ENCODE results near the gene GOLT1A.

Gene GOLT1A

GRCh38 chr1:204251286-204251685 lies 37.5 kb upstream of the GOLT1A start:
- peaks cover 4% of the 10 kb centered on the region; the same call in 1 of the 2 replicates for H3K27me3 ChIP-seq (ENCODE audit: insufficient read depth, low read length)
- TF ChIP-seq EZH2 (IDR thresholded peaks at IDR 0.05; ENCODE audit: borderline replicate concordance, low read length) = no peak
- TF ChIP-seq, protein P1, sequence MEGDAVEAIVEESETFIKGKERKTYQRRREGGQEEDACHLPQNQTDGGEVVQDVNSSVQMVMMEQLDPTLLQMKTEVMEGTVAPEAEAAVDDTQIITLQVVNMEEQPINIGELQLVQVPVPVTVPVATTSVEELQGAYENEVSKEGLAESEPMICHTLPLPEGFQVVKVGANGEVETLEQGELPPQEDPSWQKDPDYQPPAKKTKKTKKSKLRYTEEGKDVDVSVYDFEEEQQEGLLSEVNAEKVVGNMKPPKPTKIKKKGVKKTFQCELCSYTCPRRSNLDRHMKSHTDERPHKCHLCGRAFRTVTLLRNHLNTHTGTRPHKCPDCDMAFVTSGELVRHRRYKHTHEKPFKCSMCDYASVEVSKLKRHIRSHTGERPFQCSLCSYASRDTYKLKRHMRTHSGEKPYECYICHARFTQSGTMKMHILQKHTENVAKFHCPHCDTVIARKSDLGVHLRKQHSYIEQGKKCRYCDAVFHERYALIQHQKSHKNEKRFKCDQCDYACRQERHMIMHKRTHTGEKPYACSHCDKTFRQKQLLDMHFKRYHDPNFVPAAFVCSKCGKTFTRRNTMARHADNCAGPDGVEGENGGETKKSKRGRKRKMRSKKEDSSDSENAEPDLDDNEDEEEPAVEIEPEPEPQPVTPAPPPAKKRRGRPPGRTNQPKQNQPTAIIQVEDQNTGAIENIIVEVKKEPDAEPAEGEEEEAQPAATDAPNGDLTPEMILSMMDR (IDR thresholded peaks at IDR 0.05; ENCODE audit: low read length) = no peak
- no peak overlapping the region for H3K4me2 ChIP-seq (ENCODE audit: low read length)
- H3K79me2 ChIP-seq (ENCODE audit: insufficient read depth, low read length) = no peaks in the 10 kb centered on the region
- H3K9me3 ChIP-seq (ENCODE audit: low read length) = no peaks in the 10 kb centered on the region
- H4K20me1 ChIP-seq (ENCODE audit: insufficient read depth, low read length) = no peaks in the 10 kb centered on the region
- no peaks in the 10 kb centered on the region for H3K36me3 ChIP-seq (ENCODE audit: insufficient read depth, low read length)
- no peaks in the 10 kb centered on the region for H3F3A ChIP-seq (ENCODE audit: insufficient read depth, low read length)
- H3K4me3 ChIP-seq (ENCODE audit: low read depth, low read length, poor library complexity, severe bottlenecking) = no peak overlapping the region
- H2AFZ ChIP-seq (ENCODE audit: low read length) = no peak overlapping the region
- no peaks in the 10 kb centered on the region for H3K9me2 ChIP-seq (ENCODE audit: low read depth, low read length)
- H3K4me1 ChIP-seq (ENCODE audit: insufficient read depth, low read length, severe bottlenecking) = no peaks in the 10 kb centered on the region
- H3K27ac ChIP-seq (ENCODE audit: low read depth, low read length, poor library complexity, severe bottlenecking) = no peak overlapping the region
- H3K9ac ChIP-seq (ENCODE audit: low read length) = no peak overlapping the region

DNA sequence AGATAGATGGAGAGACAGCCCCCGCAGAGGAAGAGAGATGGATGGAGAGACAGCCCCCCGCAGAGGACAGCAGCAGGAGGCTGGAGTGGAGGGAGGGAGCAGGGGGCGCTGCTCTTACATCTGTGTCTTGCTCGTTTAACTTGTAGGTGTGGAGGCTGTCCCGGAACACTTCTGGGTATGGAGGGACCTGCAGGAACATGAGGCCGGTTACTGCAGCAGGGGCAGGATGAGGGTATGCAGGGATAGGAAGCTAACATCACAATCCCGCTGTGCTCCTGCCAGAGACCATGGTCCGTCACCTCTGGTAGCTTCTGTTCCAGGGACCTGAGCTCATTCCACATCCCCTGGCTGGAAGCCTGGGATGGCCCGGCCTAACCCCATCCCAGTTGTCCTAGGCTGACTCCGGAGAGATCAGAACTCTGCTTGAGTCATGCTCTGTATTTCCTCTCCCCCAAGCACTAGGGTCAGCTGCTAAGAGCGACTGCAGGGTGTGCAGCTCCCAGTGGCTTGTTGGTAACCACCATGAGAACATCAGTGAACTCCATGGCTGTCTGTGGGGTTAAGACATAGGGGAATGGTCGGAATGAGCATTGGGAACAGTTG lies 36.7 kb upstream of the GOLT1A start:
- H3K27me3 ChIP-seq (ENCODE audit: insufficient read depth, low read length) = peaks cover 4% of the 10 kb centered on the region; the same call in 1 of the 2 replicates

DNA sequence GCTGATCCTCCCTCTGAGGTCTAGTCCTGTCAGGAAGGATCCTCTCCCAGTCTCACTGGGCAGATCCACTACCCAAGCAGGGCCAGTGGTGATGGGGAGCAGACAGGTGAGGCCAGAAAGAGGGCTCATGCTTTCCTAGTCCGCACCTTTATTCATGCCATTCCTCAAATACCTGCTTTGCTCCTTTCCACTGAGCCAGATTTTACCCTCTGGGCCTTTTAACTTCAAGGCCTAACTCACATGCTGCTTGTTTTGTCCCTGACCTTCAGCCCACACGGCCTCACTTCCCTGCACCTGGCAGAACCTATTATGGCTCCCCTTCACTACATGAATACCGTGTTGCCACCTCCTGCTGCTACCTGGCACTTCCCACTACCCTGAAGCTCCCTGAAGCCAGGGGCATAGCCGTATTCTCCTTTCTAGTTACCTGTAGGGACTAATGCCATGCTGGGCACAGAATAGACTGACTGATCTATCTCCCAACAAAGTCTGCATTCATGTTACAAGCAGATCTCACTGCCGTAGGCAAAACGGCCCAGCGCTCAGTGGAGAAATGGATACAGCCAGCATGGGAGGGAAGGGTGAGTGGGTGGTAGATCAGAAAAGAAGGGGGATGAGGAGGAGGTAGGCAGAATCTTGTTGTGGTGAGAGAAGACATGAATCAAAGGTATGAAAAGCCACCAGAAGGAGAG lies 36.1 kb upstream of the GOLT1A start:
- Histone ChIP-seq H3K4me1 (ENCODE audit: insufficient read depth, low read length, severe bottlenecking) (no peaks in the 10 kb centered on the region), H3K4me3 (ENCODE audit: low read depth, low read length, poor library complexity, severe bottlenecking) (no peak overlapping the region), H3K27ac (ENCODE audit: low read depth, low read length, poor library complexity, severe bottlenecking) (no peak overlapping the region)

More for the DNA sequence above, 36.7 kb upstream of the GOLT1A start:
- Histone ChIP-seq H4K20me1 (ENCODE audit: insufficient read depth, low read length) (no peaks in the 10 kb centered on the region), H2AFZ (ENCODE audit: low read length) (no peak overlapping the region), H3K4me2 (ENCODE audit: low read length) (no peak overlapping the region), H3K79me2 (ENCODE audit: insufficient read depth, low read length) (no peaks in the 10 kb centered on the region), H3K27ac (ENCODE audit: low read depth, low read length, poor library complexity, severe bottlenecking) (no peak overlapping the region), H3F3A (ENCODE audit: insufficient read depth, low read length) (no peaks in the 10 kb centered on the region), H3K9me2 (ENCODE audit: low read depth, low read length) (no peaks in the 10 kb centered on the region), H3K9me3 (ENCODE audit: low read length) (no peaks in the 10 kb centered on the region), H3K4me3 (ENCODE audit: low read depth, low read length, poor library complexity, severe bottlenecking) (no peak overlapping the region), H3K4me1 (ENCODE audit: insufficient read depth, low read length, severe bottlenecking) (no peaks in the 10 kb centered on the region), H3K36me3 (ENCODE audit: insufficient read depth, low read length) (no peaks in the 10 kb centered on the region), H3K9ac (ENCODE audit: low read length) (no peak overlapping the region)
- TF ChIP-seq EZH2 (IDR thresholded peaks at IDR 0.05; ENCODE audit: borderline replicate concordance, low read length) = no peak
- TF ChIP-seq, protein P1 (IDR thresholded peaks at IDR 0.05; ENCODE audit: low read length) = no peak

More for the DNA sequence above, 36.1 kb upstream of the GOLT1A start:
- no peak overlapping the region for H2AFZ ChIP-seq (ENCODE audit: low read length)
- no peak for TF ChIP-seq EZH2 (IDR thresholded peaks at IDR 0.05; ENCODE audit: borderline replicate concordance, low read length)
- TF ChIP-seq, protein P1 (IDR thresholded peaks at IDR 0.05; ENCODE audit: low read length) = no peak
- no peak overlapping the region for H3K4me2 ChIP-seq (ENCODE audit: low read length)
- no peaks in the 10 kb centered on the region for H4K20me1 ChIP-seq (ENCODE audit: insufficient read depth, low read length)
- no peaks in the 10 kb centered on the region for H3K9me2 ChIP-seq (ENCODE audit: low read depth, low read length)
- no peaks in the 10 kb centered on the region for H3K9me3 ChIP-seq (ENCODE audit: low read length)
- no peaks in the 10 kb centered on the region for H3F3A ChIP-seq (ENCODE audit: insufficient read depth, low read length)
- H3K79me2 ChIP-seq (ENCODE audit: insufficient read depth, low read length) = no peaks in the 10 kb centered on the region
- H3K36me3 ChIP-seq (ENCODE audit: insufficient read depth, low read length) = no peaks in the 10 kb centered on the region
- H3K9ac ChIP-seq (ENCODE audit: low read length) = no peak overlapping the region
- H3K27me3 ChIP-seq (ENCODE audit: insufficient read depth, low read length) = peaks cover 4% of the 10 kb centered on the region; the same call in 1 of the 2 replicates
